Liver (tissue), 9 donors: Measurements from ENCODE around the gene SLC29A3. TPM values are rescaled to one million over a fixed set of nuclear protein-coding genes. Genes with fewer than 3 reads are reported as not detected.

Source experiments
- DNase-seq: peaks from one replicate; pipeline ENCODE4 v3.0.0-alpha.2; 2017; ENCODE audit warnings: low spot score
- H3K27ac ChIP-seq, 2 donors: one replicate each; pipeline ENCODE4 v1.7.0; 2013; ENCODE audit warnings: inconsistent platforms in 2 of 2, low read length in 2 of 2, control low read depth in 1 of 2, low read depth in 1 of 2, mild to moderate bottlenecking in 1 of 2
- H3K27me3 ChIP-seq, 4 donors: one replicate each; pipeline versions ENCODE4 v1.6.1 to v1.7.0; 2013; ENCODE audit warnings: low read length in 3 of 4, inconsistent platforms in 1 of 4, mild to moderate bottlenecking in 1 of 4, moderate library complexity in 1 of 4; ENCODE audit not compliant: control insufficient read depth in 4 of 4, insufficient read depth in 4 of 4
- H3K36me3 ChIP-seq, 4 donors: one replicate each; pipeline versions ENCODE4 v1.6.1 to v1.7.0; 2013; ENCODE audit warnings: low read length in 3 of 4, mild to moderate bottlenecking in 3 of 4, low read depth in 1 of 4, moderate library complexity in 1 of 4; ENCODE audit not compliant: control insufficient read depth in 4 of 4, insufficient read depth in 3 of 4
- H3K4me1 ChIP-seq, 4 donors: one replicate each; pipeline versions ENCODE4 v1.6.1 to v1.7.0; 2013; ENCODE audit warnings: low read length in 3 of 4, mild to moderate bottlenecking in 3 of 4, moderate library complexity in 1 of 4; ENCODE audit not compliant: control insufficient read depth in 4 of 4, insufficient read depth in 4 of 4
- H3K4me3 ChIP-seq, 3 donors: one replicate each; pipeline versions ENCODE4 v1.6.1 to v1.7.0; 2013; ENCODE audit warnings: low read length in 3 of 3, control low read depth in 1 of 3, low read depth in 1 of 3, mild to moderate bottlenecking in 1 of 3
- H3K9ac ChIP-seq, 2 donors: one replicate each; pipeline ENCODE4 v1.7.0; 2013; ENCODE audit warnings: low read length in 2 of 2, mild to moderate bottlenecking in 2 of 2, moderate library complexity in 2 of 2, control low read depth in 1 of 2, low read depth in 1 of 2
- H3K9me3 ChIP-seq, 4 donors: one replicate each; pipeline versions ENCODE4 v1.6.1 to v1.7.0; 2013; ENCODE audit warnings: low read length in 3 of 4; ENCODE audit not compliant: control insufficient read depth in 4 of 4
- CTCF ChIP-seq: fragments of 150-350 bp; IDR thresholded peaks from 2 replicates; pipeline ENCODE4 v1.5.1; 2017; ENCODE audit warnings: improper control_type of control experiment, low read depth, low read length; ENCODE audit not compliant: missing input control
- EGR1 ChIP-seq, 2 donors: IDR thresholded peaks; 2 replicates each; pipeline ENCODE4 v1.6.1; 2016 to 2018; ENCODE audit warnings: antibody characterized with exemption in 2 of 2, low read depth in 2 of 2
- FOXA1 ChIP-seq: IDR thresholded peaks from 2 replicates; pipeline ENCODE4 v1.6.1; 2016; ENCODE audit warnings: antibody characterized with exemption
- FOXA2 ChIP-seq: IDR thresholded peaks from 2 replicates; pipeline ENCODE4 v1.6.1; 2016; ENCODE audit warnings: antibody characterized with exemption
- GABPA ChIP-seq, 2 donors: IDR thresholded peaks in 1 of 2; conservative IDR thresholded peaks in 1 of 2; 2 replicates each; pipeline ENCODE4 v1.6.1; 2016; ENCODE audit warnings: antibody characterized with exemption in 2 of 2, mild to moderate bottlenecking in 1 of 2, moderate library complexity in 1 of 2
- HNF4A ChIP-seq, 2 donors: conservative IDR thresholded peaks; 2 replicates each; pipeline ENCODE4 v1.6.1; 2016; ENCODE audit warnings: antibody characterized with exemption in 2 of 2, mild to moderate bottlenecking in 2 of 2
- HNF4G ChIP-seq: IDR thresholded peaks from 2 replicates; pipeline ENCODE4 v1.6.1; 2016; ENCODE audit warnings: antibody characterized with exemption
- JUND ChIP-seq, 2 donors: IDR thresholded peaks; 2 replicates each; pipeline ENCODE4 v1.6.1; 2016; ENCODE audit warnings: antibody characterized with exemption in 2 of 2
- NR2F2 ChIP-seq: IDR thresholded peaks from 2 replicates; pipeline ENCODE4 v1.6.1; 2016; ENCODE audit warnings: antibody characterized with exemption
- RAD21 ChIP-seq, 2 donors: IDR thresholded peaks; 2 replicates each; pipeline ENCODE4 v1.6.1; 2016; ENCODE audit warnings: antibody characterized with exemption in 2 of 2, mild to moderate bottlenecking in 2 of 2
- REST ChIP-seq: IDR thresholded peaks from 2 replicates; pipeline ENCODE4 v1.6.1; 2016; ENCODE audit warnings: antibody characterized with exemption, mild to moderate bottlenecking
- RXRA ChIP-seq, 2 donors: IDR thresholded peaks; 2 replicates each; pipeline ENCODE4 v1.6.1; 2017 to 2018; ENCODE audit warnings: antibody characterized with exemption in 2 of 2, mild to moderate bottlenecking in 1 of 2
- TAF1 ChIP-seq: conservative IDR thresholded peaks from 2 replicates; pipeline ENCODE4 v1.6.1; 2016; ENCODE audit warnings: antibody characterized with exemption, mild to moderate bottlenecking
- YY1 ChIP-seq: IDR thresholded peaks from 2 replicates; pipeline ENCODE4 v1.6.1; 2016; ENCODE audit warnings: antibody characterized with exemption, mild to moderate bottlenecking
- WGBS: extraction: QIAGEN DNeasy Blood & Tissue Kit; methylation state at CpG from one replicate; pipeline ENCODE4 v1.1.7; 2013; 5-methylcytosine and 5-hydroxymethylcytosine counted together
- polyA plus RNA-seq, 2 donors: library from polyadenylated mRNA; stranded (reverse) in 1 of 2; unstranded in 1 of 2; fragments of 200-250 nt in 1 of 2; fragments of >200 nt in 1 of 2; fragmentation: Nextera tagmentation in 1 of 2; extraction: Ambion mirVana in 1 of 2; gene quantifications; one replicate each; pipeline versions ENCODE4 v1.2.1 to v1.2.3, GENCODE V29; 2013 to 2015
- total RNA-seq, 2 donors: library from RNA; depleted of rRNA; stranded (reverse); fragments of >200 nt; gene quantifications; one replicate each; pipeline ENCODE4 v1.2.3, GENCODE V29; 2014
- TF ChIP-seq, protein P1 (sequence below): IDR thresholded peaks from 2 replicates; pipeline ENCODE4 v1.6.1; 2016; ENCODE audit warnings: antibody characterized with exemption
- TF ChIP-seq, protein P2 (sequence below): IDR thresholded peaks from 2 replicates; pipeline ENCODE4 v1.6.1; 2016; ENCODE audit warnings: antibody characterized with exemption
- donor health status: healthy.
- donor health status: healthy.
- donor health status: healthy.
- donor health status: healthy.
- donor health status: healthy.

Gene SLC29A3
- total RNA-seq (1 to 10 TPM; 3.1 to 5.7 TPM), polyA plus RNA-seq (10 to 100 TPM in 1 of 2 donors, 1 to 10 TPM in 1; 4.8 to 11.9 TPM)

DNA sequence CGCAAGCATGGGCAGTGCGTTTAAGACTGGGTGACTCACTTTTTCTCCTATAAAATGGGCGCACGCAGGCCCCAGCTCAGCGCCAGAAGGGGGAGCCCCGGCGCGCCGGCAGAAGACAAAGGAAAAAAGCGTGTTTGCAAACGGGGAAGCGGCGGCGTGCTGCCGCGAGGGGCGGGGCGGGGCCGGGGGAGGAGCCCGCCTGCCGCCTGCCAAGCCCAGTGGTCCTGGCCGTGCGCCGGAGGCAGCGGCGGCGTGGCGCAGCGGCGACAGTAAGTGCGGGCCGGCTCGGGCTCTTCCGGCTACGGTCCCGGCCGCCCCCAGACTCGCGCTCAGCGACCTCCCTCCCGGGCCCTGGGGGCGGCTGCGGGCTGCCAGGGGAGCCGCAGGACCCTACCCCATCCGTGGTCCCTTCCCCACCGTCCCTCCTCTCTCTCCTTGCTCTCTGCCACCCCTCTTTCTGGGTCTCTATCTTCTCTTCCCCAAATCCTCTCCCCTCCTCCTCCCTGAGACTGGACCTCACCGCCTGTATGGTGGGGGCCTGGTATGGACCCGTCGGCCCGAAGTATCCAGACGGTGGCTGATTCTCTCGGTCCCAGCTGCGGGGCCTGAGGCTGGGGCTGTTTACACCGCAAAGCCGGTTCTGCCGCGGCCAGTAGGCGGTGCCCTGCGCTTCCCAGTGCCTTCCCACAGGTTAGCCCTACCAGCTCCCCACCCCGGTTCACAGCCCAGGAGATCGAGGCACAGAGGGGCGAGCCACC, at the start of gene SLC29A3:
SLC29A3 (plus strand) TSS at position 218 of the 758 bp plus-strand sequence; CDS start at position 269, 51 bp downstream.
- Histone ChIP-seq H3K4me3 (peak within 1 kb of the TSS; percentile 64 to 86 (median 66)), H3K4me1 (peaks cover 3 to 19% (median 10%) of the 10 kb centered on the region in 4 donors), H3K27ac (peak within 1 kb of the TSS; percentile 73 to 78), H3K9me3 (no peaks in the 10 kb centered on the region), H3K36me3 (peaks cover 0 to 10% (median 6%) of the 10 kb centered on the region in 4 donors), H3K27me3 (no peaks in the 10 kb centered on the region), H3K9ac (peak within 1 kb of the TSS; percentile 64 to 68)
- DNase-seq = peak; percentile 71
- under 1% methylated on average over 62 of the region's 62 CpGs for WGBS
- TF ChIP-seq CTCF (peak; percentile 68), EGR1 (IDR thresholded peaks at IDR 0.05; ENCODE audit: low read depth in 2 of 2) (no peak), RAD21 (IDR thresholded peaks at IDR 0.05) (peak; percentile 81 to 85)
- TF ChIP-seq, protein P1, sequence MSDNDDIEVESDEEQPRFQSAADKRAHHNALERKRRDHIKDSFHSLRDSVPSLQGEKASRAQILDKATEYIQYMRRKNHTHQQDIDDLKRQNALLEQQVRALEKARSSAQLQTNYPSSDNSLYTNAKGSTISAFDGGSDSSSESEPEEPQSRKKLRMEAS = no peak

DNA sequence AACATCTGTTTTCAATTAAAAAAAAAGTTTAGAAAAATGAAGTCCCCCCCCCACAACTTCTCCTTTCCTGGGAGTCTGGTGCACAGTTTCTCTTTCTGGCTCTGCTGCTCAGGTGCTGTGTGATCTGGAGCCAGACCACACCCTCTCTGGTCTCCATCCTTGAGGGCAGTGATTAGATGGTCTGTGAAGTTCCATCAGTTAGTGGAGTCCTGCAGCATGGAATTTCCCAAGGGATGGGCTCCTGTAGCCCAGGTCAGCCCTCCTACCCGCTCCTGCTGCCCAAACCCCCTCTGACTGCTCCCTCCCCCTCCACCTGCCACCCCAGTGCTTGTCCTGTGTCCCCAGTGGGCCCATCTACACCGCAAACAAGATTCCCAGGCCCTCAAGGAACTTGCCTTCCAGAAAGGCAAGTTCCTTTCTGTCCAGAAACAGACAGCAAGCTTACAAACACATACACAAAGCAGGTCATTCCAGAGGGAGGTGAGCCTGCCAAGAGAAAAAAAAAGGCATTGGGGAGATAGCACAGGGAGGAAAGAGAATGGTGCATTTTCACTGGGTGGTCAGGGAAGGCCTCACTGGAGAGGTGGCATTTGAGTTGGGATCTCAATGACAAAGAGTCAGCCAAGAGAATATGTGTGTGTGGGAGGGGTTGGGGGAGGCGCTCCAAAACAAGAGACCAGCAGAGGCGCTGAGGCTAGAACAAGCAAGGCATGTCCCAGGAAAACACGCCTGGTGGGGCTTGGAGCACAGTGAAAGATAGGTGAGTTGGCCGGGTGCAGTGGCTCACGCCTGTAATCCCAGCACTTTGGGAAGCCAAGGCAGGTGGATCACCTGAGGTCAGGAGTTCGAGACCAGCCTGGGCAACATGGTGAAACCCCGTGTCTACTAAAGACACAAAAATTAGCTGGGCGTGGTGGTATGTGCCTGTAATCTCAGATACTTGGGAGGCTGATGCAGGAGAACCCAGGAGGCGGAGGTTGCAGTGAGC, 49.5 kb upstream of the SLC29A3 start:
- Histone ChIP-seq H3K9ac (no peak overlapping the region), H3K9me3 (no peaks in the 10 kb centered on the region), H3K27ac (no peak overlapping the region), H3K4me3 (no peak overlapping the region), H3K27me3 (no peaks in the 10 kb centered on the region), H3K36me3 (no peaks in the 10 kb centered on the region), H3K4me1 (peaks cover 0 to 7% (median 2%) of the 10 kb centered on the region in 4 donors)
- no peak for DNase-seq
- no peak for TF ChIP-seq NR2F2
- TF ChIP-seq JUND (IDR thresholded peaks at IDR 0.05) = no peak
- TF ChIP-seq, protein P2, sequence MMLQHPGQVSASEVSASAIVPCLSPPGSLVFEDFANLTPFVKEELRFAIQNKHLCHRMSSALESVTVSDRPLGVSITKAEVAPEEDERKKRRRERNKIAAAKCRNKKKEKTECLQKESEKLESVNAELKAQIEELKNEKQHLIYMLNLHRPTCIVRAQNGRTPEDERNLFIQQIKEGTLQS = no peak
- TF ChIP-seq FOXA2 = no peak
- TF ChIP-seq TAF1 = no peak
- no peak for TF ChIP-seq HNF4G
- no peak for TF ChIP-seq YY1
- TF ChIP-seq, protein P1 = no peak
- no peak for TF ChIP-seq CTCF
- no peak for TF ChIP-seq RAD21 (IDR thresholded peaks at IDR 0.05)
- TF ChIP-seq HNF4A (conservative IDR thresholded peaks at IDR 0.05) = no peak
- TF ChIP-seq FOXA1 = no peak
- no peak for TF ChIP-seq EGR1 (IDR thresholded peaks at IDR 0.05; ENCODE audit: low read depth in 2 of 2)
- no peak for TF ChIP-seq GABPA (IDR thresholded peaks at IDR 0.05 in 1 of 2, conservative IDR thresholded peaks at IDR 0.05 in 1 of 2)
- no peak for TF ChIP-seq RXRA (IDR thresholded peaks at IDR 0.05)
- no peak for TF ChIP-seq REST
- WGBS = 68% methylated on average over 11 of the region's 11 CpGs
